CD4-positive, alpha-beta T cell treated with Interleukin-4 for 1 hour (primary cell): ENCODE data around the gene COQ7.

Experiments used
- DNase-seq, 2 donors: peaks; one replicate each; pipeline ENCODE4 v3.0.0-alpha.2; 2020 to 2022

The COQ7 gene

GRCh38 chr16:19067349-19068236 lies at the start of gene COQ7:
Gene COQ7, plus strand, starts transcription at chr16:19067614. Its CDS starts 51 bp downstream, at chr16:19067665.
- peak; percentile 99 to 100 for DNase-seq

DNA sequence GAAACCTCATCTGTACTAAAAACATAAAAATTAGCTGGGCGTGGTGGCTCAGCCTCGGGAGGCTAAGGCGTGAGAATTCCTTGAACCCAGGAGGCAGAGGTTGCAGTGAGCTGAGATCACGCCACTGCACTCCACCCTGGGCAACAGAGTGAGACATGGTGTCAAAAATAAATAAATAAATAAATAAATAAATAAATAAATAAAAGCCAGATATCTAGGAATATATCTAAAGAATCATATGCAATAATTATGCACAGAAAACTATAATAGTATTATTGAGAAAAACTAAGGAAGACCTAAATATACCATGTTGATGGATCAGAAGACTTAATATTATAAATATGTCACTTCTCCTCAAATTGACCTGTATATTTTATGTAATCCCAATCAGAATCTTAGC lies 46.7 kb upstream of the COQ7 start:
- DNase-seq = no peak

- no peak for DNase-seq
These were observed 45.7 kb upstream of the COQ7 start for GRCh38 chr16:19021747-19022146.

GRCh38 chr16:19027416-19027815 lies 40.0 kb upstream of the COQ7 start:
- no peak for DNase-seq

- no peak for DNase-seq
These were observed 37.4 kb upstream of the COQ7 start for GRCh38 chr16:19029980-19030379.

GRCh38 chr16:19031738-19032137 lies 35.7 kb upstream of the COQ7 start:
- DNase-seq = no peak

DNA sequence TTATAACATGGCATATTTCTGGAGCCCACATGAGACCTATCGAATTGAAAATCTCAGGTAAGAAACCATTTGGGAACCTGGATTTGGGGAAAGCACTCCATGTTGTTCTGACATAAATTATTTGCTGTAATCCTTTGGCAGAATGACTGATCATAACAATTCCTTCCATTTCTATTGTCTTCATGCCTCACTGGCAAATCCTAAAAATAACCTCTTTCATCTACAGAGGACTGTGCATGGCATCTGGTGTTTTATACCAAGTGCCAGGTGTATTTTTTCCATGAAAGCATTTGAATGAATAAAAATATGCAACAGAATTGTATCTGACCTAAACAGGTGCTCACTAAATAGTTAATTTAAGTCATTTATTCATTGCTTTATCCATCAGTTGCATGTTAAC lies 33.7 kb upstream of the COQ7 start:
- no peak for DNase-seq

DNA sequence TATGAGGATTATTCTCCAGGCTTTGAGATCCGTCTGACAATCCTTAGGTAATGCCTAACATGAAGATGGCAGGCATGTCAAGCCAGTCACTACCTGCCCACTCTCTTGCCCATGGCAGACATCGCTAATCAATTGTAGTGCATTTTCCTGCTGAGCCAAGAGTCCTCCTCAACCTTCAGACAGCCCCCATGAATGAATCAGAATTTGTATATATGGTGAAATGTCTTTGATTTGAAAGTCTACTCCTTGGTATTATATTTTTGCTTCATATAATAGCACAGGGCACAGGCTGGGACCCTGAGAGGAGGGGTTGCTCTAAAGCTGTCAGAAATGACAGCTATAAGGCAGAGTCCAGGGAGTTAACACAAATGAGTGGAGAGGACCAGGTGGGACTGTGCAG lies 27.0 kb upstream of the COQ7 start:
- DNase-seq = no peak

DNA sequence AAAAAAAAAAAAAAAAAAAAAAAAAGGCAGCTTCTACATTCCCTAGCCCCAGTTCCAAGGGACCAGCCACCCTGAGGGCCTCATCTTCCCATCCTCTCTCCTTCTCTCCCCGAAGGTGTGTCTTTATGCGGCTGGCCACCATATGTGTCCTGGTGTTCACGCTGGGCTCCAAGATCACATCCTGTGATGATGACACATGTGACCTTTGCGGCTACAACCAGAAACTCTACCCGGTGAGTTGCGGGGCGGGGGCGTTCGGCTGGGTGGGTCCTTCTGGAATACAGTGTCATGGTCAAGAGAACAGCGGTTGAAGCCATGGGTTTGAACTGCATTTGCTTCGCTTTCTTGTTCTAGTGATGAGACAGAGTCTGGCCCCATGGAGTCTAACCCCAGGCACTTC lies 22.6 kb upstream of the COQ7 start:
- DNase-seq = no peak

DNA sequence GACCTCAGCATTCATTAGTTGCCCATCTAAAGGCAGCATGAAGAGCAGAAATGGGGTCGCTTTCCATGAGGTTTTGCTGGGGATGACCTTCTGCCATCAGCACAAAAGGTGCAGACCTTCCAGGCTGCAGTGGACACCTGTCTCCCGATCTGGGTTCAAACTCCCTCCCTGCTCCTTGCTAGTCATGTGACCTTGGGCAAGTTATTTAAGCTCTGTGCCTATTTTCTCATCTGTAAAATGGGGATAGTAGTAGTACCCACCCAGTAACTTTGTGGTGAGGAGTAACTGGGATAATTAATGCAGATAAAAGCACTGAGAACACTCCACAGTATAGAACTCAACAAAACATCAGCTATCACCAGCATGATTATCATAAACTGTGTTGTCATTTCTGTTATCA lies 21.4 kb upstream of the COQ7 start:
- no peak for DNase-seq

GRCh38 chr16:19062706-19063105 lies 4.7 kb upstream of the COQ7 start:
- no peak for DNase-seq

- DNase-seq = no peak
These were observed 446 bp upstream of the COQ7 start for GRCh38 chr16:19066988-19067348.

DNA sequence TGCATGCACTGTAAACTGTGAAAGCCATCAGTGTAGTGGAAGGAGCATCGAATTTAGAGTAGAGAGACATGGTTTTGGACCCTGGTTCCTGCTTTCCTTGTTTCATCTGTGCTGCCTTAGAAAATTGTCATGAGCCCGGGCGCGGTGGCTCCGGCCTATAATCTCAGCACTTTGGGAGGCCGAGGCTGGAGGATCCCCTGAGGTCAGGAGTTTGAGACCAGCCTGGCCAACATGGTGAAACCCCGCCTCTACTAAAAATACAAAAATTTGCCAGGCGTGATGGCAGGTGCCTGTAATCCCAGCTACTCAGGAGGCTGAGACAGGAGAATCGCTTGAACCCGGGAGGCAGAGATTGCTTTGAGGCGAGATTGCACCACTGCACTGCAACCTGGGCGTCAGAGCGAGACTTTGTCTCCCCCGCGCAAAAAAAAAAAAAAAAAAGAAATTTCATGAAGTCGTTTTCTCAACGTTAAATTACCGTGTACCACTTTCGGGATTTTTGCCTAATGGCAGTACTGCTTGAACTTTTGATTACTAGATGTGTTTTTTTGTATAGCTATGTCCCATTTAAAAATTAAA lies 912 bp downstream of the COQ7 start:
- DNase-seq = no peak

DNA sequence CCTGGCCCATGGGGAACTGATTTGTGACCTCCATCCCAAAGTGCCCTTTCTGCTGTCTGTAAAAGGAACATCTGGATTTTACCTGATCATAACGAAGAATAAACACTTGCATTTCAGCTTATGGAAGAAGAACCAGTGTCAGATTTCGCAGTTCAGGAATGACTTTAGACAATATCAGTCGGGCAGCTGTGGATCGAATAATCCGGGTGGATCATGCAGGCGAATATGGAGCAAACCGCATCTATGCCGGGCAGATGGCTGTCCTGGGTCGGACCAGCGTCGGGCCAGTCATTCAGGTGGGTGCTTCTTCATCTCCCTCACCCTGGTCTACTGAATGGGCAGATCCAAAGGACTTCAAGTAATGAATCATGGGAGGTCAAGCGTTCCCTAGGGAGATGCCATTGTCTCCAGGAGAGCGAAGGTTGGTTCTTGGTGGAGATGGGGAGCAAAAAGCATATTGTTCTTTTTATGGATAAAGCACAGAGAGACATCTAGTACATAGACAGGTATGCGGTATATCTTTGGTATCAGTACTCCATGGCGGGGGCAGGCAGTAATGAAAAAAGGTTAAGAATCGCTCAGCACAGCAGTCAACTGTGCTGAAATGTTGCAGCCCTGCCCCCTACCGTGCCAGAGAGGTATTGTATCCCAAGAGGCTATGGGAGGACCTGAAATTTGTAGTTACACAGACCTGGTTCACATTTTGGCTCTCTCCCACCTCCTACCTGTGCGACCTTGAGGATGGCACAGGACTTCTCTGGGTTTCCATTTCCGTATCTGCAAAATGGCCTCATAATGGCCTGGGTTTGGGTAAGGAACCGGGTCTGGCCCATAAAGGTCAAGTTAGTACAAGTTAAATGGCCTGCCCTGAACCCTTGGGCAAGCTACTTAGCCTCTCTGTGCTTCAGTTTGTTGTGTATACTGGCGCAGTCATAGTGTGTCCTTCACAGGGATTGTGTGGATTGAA lies 4.7 kb downstream of the COQ7 start:
- peak; percentile 60 to 63 for DNase-seq

DNA sequence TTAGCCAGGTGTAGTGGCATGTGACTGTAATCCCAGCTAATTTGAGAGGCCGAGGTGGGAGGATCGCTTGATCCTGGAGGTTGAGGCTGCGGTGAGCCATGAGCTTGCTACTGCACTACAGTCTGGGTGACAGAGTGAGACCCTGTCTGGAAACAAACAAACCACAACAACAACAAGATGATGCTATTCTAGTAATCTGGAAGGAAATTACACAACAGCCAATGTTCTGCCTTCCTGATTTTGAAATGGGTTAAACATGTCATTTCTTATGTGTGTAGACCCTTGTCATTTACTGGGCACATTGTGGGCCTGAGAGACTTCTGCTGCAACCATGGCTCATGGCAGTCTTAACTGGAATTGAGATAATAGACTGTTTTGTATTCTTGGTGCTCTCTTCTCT lies 5.9 kb downstream of the COQ7 start:
- DNase-seq = no peak

- DNase-seq = no peak
These were observed 6.4 kb downstream of the COQ7 start for GRCh38 chr16:19073863-19074262.

DNA sequence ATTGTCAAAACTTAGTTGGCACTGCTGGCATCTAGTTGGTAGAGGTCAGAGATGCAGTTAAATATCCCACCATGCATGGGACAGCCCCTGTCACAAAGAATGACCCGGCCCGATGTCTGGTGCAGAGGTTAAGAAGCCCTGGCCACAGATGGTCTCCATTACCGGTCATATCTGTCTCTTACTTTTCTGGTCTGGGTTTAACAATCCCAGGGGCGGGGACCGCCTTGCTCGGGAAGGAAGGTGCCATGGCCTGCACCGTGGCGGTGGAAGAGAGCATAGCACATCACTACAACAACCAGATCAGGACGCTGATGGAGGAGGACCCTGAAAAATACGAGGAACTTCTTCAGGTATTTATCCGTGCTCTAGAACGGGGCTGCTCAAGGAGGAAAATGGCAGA lies 8.1 kb downstream of the COQ7 start:
- no peak for DNase-seq

DNA sequence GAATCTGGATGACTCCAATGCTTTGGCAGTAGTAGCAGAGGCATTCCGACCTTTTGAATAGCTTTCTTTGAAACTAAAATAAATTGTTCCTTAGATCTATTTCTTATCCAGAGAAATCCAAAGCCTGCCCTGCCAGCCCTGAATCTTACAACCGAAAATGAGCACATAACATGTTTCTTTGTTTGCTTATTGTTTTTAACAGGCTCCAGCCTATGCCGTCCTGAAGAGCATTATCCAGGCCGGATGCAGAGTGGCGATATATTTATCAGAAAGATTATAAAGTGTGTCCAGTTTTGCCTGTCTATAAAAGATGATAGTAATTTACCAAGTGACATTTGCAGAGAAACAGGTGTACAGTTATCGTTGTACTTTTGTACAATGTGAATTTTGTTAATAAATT lies 10.5 kb downstream of the COQ7 start:
- no peak for DNase-seq

DNA sequence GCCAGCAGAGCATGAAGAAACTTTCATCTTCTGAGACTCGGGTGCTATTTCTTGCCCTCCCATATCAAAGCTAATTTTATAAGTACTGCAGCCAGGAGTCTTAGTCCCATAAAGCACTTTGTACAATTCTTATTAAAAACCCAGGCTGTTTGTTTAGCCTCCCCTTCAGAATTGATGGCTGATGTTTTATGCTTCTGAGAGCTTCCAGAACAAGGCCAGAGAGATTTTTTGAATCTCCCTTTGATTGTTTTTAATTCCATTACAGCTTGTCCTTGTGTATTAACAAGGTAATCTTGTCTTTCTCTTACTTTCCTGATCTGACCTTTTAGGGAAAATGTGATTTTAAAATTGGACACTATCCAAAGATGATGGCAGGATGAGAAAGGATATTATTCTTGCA lies 16.3 kb downstream of the COQ7 start:
- no peak for DNase-seq

- no peak for DNase-seq
These were observed 16.7 kb downstream of the COQ7 start for GRCh38 chr16:19084139-19084538.

DNA sequence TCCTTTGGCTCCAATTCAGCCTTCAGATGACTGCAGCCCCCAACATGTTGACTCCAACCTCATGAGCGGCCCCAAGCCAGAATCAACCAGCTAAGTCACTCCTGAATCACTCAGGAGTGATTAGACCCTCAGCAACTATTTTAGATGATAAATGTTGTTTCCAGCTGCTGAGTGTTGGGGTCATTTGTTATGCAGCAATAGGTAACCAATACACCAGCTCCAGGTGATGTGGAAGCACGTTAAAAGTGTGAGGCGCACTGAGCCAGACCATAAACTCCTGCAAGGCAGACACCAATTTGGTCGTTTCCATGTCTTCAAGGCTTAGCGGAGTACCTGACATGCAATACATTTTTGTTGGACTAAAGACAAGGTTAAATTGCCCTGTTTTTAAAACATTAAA lies 17.5 kb downstream of the COQ7 start:
- no peak for DNase-seq

DNA sequence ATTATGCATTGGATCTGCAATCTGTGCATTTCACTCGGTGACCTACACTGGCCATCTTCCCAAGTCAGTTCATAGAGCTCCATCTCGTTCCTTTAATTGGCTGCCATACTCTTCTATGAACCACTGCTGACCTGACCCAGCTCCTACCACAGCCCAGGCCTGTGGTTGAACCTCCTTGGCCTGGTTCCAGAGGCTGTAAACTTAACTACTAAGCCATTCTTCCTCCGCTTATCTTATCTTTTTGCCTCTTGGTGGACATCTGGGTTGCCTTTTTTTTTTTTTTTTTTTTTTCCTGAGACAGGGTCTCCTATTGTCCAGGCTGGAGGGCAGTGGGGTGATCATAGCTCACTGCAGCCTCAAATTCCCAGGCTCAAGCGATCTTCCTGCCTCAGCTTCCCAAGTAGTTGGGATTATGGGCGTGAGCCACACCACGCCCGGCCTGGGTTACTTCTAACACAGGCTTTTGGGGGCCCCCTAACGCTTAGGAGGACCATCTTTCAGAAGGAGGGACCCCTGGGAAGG lies 18.3 kb downstream of the COQ7 start:
- no peak for DNase-seq
